ENCODE data around the gene IKZF2. TPM values are rescaled to one million over a fixed set of nuclear protein-coding genes. Genes with fewer than 3 reads are reported as not detected.

Gene IKZF2
- total RNA-seq, 2 donors from 2014 or later, result 16.2 to 26.5 TPM

GRCh38 chr2:213148572-213149261, 2.7 kb downstream of the IKZF2 start:
- Histone ChIP-seq H3K9me3 (no peaks in the 10 kb centered on the region), H3K27me3 (replicated peaks; ENCODE audit: insufficient read depth) (no peaks in the 10 kb centered on the region), H3K27ac (no peak overlapping the region), H3K4me3 (peak overlapping the region; percentile 75), H3K36me3 (no peaks in the 10 kb centered on the region), H3K4me1 (ENCODE audit: control insufficient read depth in 1 of 2, low read depth in 2 of 2) (peaks cover 7 to 46% of the 10 kb centered on the region in 2 donors)
- no peak for TF ChIP-seq CTCF (IDR thresholded peaks at IDR 0.05)
- no peak for DNase-seq (ENCODE audit: low spot score)
- no peak for ATAC-seq (ENCODE audit: insufficient number of reproducible peaks, low FRiP score, low read depth)

- ATAC-seq (ENCODE audit: insufficient number of reproducible peaks, low FRiP score, low read depth) (no peak), DNase-seq (ENCODE audit: low spot score) (no peak)
- TF ChIP-seq CTCF (IDR thresholded peaks at IDR 0.05), result no peak
- no peaks in the 10 kb centered on the region for H3K9me3 ChIP-seq
- H3K4me1 ChIP-seq (ENCODE audit: control insufficient read depth in 1 of 2, low read depth in 2 of 2), result peaks cover 3 to 37% of the 10 kb centered on the region in 2 donors
- H3K27ac ChIP-seq, result no peak overlapping the region
- H3K27me3 ChIP-seq (replicated peaks; ENCODE audit: insufficient read depth), result no peaks in the 10 kb centered on the region
- no peak overlapping the region for H3K4me3 ChIP-seq
- H3K36me3 ChIP-seq, result no peaks in the 10 kb centered on the region
Observed at GRCh38 chr2:213147538-213147937, 3.9 kb downstream of the IKZF2 start.

- no peak overlapping the region for H3K4me3 ChIP-seq
- H3K27ac ChIP-seq, result no peak overlapping the region
- H3K36me3 ChIP-seq, result no peaks in the 10 kb centered on the region
- H3K27me3 ChIP-seq (replicated peaks; ENCODE audit: insufficient read depth), result no peaks in the 10 kb centered on the region
- no peaks in the 10 kb centered on the region for H3K9me3 ChIP-seq
- no peak for TF ChIP-seq CTCF (IDR thresholded peaks at IDR 0.05)
- peaks cover 3 to 37% of the 10 kb centered on the region in 2 donors for H3K4me1 ChIP-seq (ENCODE audit: control insufficient read depth in 1 of 2, low read depth in 2 of 2)
- ATAC-seq (ENCODE audit: insufficient number of reproducible peaks, low FRiP score, low read depth) (no peak), DNase-seq (ENCODE audit: low spot score) (no peak)
Observed at GRCh38 chr2:213145715-213146242, 5.6 kb downstream of the IKZF2 start.

GRCh38 chr2:213137064-213137463, 14.3 kb downstream of the IKZF2 start:
- H3K27me3 ChIP-seq (replicated peaks; ENCODE audit: insufficient read depth), result no peaks in the 10 kb centered on the region
- TF ChIP-seq CTCF (IDR thresholded peaks at IDR 0.05), result no peak
- no peak overlapping the region for H3K4me3 ChIP-seq
- no peaks in the 10 kb centered on the region for H3K9me3 ChIP-seq
- H3K4me1 ChIP-seq (ENCODE audit: control insufficient read depth in 1 of 2, low read depth in 2 of 2), result no peaks in the 10 kb centered on the region
- H3K36me3 ChIP-seq, result no peaks in the 10 kb centered on the region
- no peak for ATAC-seq (ENCODE audit: insufficient number of reproducible peaks, low FRiP score, low read depth)
- no peak for DNase-seq (ENCODE audit: low spot score)
- no peak overlapping the region for H3K27ac ChIP-seq

- TF ChIP-seq CTCF (IDR thresholded peaks at IDR 0.05), result no peak
- peaks cover 4 to 14% of the 10 kb centered on the region in 2 donors for H3K4me1 ChIP-seq (ENCODE audit: control insufficient read depth in 1 of 2, low read depth in 2 of 2)
- ATAC-seq (ENCODE audit: insufficient number of reproducible peaks, low FRiP score, low read depth), result no peak
Observed at GRCh38 chr2:213129311-213129710, 22.1 kb downstream of the IKZF2 start.

More at GRCh38 chr2:213129311-213129710, 22.1 kb downstream of the IKZF2 start:
- Histone ChIP-seq H3K27me3 (replicated peaks; ENCODE audit: insufficient read depth) (no peaks in the 10 kb centered on the region), H3K9me3 (no peaks in the 10 kb centered on the region), H3K4me3 (no peak overlapping the region), H3K36me3 (no peaks in the 10 kb centered on the region), H3K27ac (no peak overlapping the region)
- no peak for DNase-seq (ENCODE audit: low spot score)

Measured in thoracic aorta (tissue), 2 donors.